Retinal pigment epithelial cell (primary cell): Measurements from ENCODE around the gene MS4A10.

Experiments
- DNase-seq: peaks from one replicate; pipeline ENCODE4 v3.0.0-alpha.2; 2010; ENCODE audit warnings: low read depth
- H3K4me3 ChIP-seq: 2 replicates; pipeline ENCODE4 v1.5.1; 2011; ENCODE audit warnings: mild to moderate bottlenecking, low read length, control low read depth, moderate library complexity
- CTCF ChIP-seq: conservative IDR thresholded peaks from 2 replicates; pipeline ENCODE4 v1.5.1; 2011; ENCODE audit warnings: low read depth, low read length, control low read depth, inconsistent platforms

MS4A10 gene

DNA sequence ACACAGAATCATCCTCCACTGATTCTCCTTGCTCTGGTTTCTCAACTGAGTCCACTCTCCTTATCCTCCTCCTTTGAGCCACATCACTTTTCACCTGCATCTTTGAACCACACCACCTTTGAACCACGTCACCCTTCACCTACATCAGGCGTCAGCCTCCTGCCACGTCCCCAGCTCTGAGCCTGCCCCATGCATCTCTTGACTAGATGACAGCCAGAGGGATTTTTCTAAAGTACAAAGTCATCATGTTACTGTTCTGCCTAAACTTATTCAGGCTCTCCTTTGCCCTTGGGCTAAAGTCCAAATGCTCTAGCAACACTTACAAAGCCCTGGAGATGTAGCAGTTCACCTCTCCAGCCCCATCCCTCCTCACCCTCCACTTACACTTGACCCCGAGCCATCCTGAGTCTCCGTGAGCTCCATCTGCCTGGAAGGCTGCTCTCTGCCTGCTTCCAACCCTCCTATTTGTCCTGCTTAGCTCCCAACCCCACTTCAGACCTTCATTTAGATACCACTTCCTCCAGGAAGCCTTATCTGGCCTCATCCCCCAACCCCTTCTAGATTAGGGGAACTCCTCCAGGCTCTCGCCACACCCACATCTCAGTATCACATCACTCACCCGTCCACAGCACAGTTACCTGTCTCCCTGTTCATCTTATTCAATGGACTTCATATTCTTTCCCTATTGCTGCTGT lies 3.7 kb upstream of the MS4A10 start:
- no peak for TF ChIP-seq CTCF
- H3K4me3 ChIP-seq, result no peak overlapping the region
- no peak for DNase-seq

- TF ChIP-seq CTCF, result no peak
- no peak overlapping the region for H3K4me3 ChIP-seq
- no peak for DNase-seq
Measured at GRCh38 chr11:60781981-60782316, 3.2 kb upstream of the MS4A10 start.

- H3K4me3 ChIP-seq, result no peak overlapping the region
- no peak for TF ChIP-seq CTCF
- no peak for DNase-seq
Measured at GRCh38 chr11:60782393-60783140, 2.6 kb upstream of the MS4A10 start.

DNA sequence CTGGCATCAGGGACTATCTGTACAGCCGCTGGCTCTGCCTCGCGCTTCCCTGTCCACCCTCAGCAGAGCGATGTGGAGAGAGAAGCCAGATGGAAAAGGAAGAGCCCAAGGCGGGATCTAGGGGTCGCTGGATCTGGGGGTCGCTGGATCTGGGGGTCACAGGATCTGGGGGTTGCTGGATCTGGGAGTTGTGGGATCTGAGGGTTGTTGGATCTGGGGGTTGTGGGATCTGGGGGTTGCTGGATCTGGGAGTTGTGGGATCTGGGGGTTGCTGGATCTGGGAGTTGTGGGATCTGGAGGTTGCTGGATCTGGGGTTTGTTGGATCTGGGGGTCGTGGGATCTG lies 2.0 kb upstream of the MS4A10 start:
- no peak for TF ChIP-seq CTCF
- DNase-seq, result no peak
- no peak overlapping the region for H3K4me3 ChIP-seq

DNA sequence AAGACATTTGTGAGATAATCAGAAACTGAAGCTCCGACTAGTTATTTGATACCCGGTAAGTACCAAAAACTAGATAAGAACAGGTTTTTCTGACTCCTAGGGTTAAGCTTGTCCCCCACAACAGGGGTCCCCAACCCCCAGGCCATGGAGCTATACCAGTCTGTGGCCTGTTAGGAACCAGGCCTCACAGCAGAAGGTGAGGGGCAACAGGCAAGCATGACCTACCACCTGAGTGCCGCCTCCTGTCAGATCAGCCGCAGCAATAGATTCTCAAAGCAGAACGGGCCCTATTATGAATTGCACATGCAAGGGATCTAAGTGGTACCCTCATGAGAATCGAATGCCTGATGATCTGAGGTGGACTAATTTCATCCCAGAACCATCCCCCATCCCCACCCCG lies 1.2 kb upstream of the MS4A10 start:
- no peak overlapping the region for H3K4me3 ChIP-seq
- TF ChIP-seq CTCF, result no peak
- DNase-seq, result no peak

- H3K4me3 ChIP-seq, result no peak overlapping the region
- TF ChIP-seq CTCF, result no peak
- no peak for DNase-seq
Measured at GRCh38 chr11:60785806-60786361, 751 bp downstream of the MS4A10 start.
